Measurements from ENCODE around the gene ANKS1A. TPM values are rescaled to one million over a fixed set of nuclear protein-coding genes. Genes with fewer than 3 reads are reported as not detected.

ANKS1A gene
- total RNA-seq, 1 experiment from 2014 or later = 35.0 TPM

GRCh38 chr6:34957231-34957783 is 68.3 kb downstream of the ANKS1A start:
- H3K4me3 Mint-ChIP-seq = no peak overlapping the region
- H3K27me3 Mint-ChIP-seq (ENCODE audit: low read depth) = no peaks in the 10 kb centered on the region
- H3K4me1 Mint-ChIP-seq = peaks cover 13% of the 10 kb centered on the region
- TF ChIP-seq AR (CRISPR knock-in tag; IDR thresholded peaks at IDR 0.05) (no peak), FOXK1 (CRISPR knock-in tag; IDR thresholded peaks at IDR 0.05) (no peak), GTF2I (CRISPR knock-in tag; conservative IDR thresholded peaks at IDR 0.05) (no peak), GRHL2 (CRISPR knock-in tag; IDR thresholded peaks at IDR 0.05; ENCODE audit: insufficient replicate concordance, severe bottlenecking) (no peak), FOXP4 (CRISPR knock-in tag; IDR thresholded peaks at IDR 0.05) (no peak), NR2C2 (CRISPR knock-in tag; IDR thresholded peaks at IDR 0.05) (no peak), PREB (CRISPR knock-in tag; IDR thresholded peaks at IDR 0.05; ENCODE audit: borderline replicate concordance) (no peak), OVOL2 (CRISPR knock-in tag; IDR thresholded peaks at IDR 0.05; ENCODE audit: borderline replicate concordance) (no peak), ZNF512 (CRISPR knock-in tag; IDR thresholded peaks at IDR 0.05; ENCODE audit: borderline replicate concordance) (no peak), SMAD3 (CRISPR knock-in tag; IDR thresholded peaks at IDR 0.05; ENCODE audit: borderline replicate concordance) (no peak), FOXJ3 (CRISPR knock-in tag; IDR thresholded peaks at IDR 0.05; ENCODE audit: borderline replicate concordance) (no peak), E2F5 (CRISPR knock-in tag; IDR thresholded peaks at IDR 0.05) (no peak), ZNF121 (CRISPR knock-in tag; IDR thresholded peaks at IDR 0.05) (no peak), TP53 (CRISPR knock-in tag; IDR thresholded peaks at IDR 0.05) (no peak), MLX (CRISPR knock-in tag; IDR thresholded peaks at IDR 0.05) (no peak), PRDM15 (CRISPR knock-in tag; IDR thresholded peaks at IDR 0.05) (no peak), ZNF425 (CRISPR knock-in tag; conservative IDR thresholded peaks at IDR 0.05) (no peak), ZNF423 (CRISPR knock-in tag; IDR thresholded peaks at IDR 0.05) (no peak), SP1 (CRISPR knock-in tag; conservative IDR thresholded peaks at IDR 0.05) (no peak), NR3C1 (CRISPR knock-in tag; conservative IDR thresholded peaks at IDR 0.05; ENCODE audit: low read depth) (no peak)
- no peaks in the 10 kb centered on the region for H3K36me3 Mint-ChIP-seq
- ATAC-seq = no peak
- H3K27ac Mint-ChIP-seq = 0 out of 2 replicates have a peak overlapping the region, but pooled peaks have one; percentile 43
- no peaks in the 10 kb centered on the region for H3K9me3 Mint-ChIP-seq
- POLR2A ChIA-PET = interaction anchor here (0.6 kb wide), 1 partner anchor 375 kb away, joined by 3 read pairs; no protein-coding TSS in a partner anchor
- CTCF ChIA-PET = no interaction called here
- no peak for DNase-seq (ENCODE audit: low spot score)

Data from WTC11 (cell line).